Measurements from ENCODE around the gene DDX39B.

DDX39B gene

GRCh38 chr6:31575335-31575901 is 33.6 kb upstream of the DDX39B start, which contains the start of gene TNF:
Gene TNF, plus strand, starts transcription at chr6:31575565. Its CDS starts 177 bp downstream, at chr6:31575742.
- H3K36me3 ChIP-seq (ENCODE audit: control insufficient read depth, insufficient read depth, low read length) = no peaks in the 10 kb centered on the region
- no peak within 1 kb of the TSS for H3K27ac ChIP-seq (ENCODE audit: insufficient read depth, low read depth, low read length, poor library complexity, severe bottlenecking)
- WGBS, 2 experiments = 91% methylated on average over 19 of the region's 19 CpGs
- H3K27me3 ChIP-seq (ENCODE audit: control insufficient read depth, insufficient read depth, low read length, poor library complexity, severe bottlenecking) = peaks cover 4% of the 10 kb centered on the region
- no peak within 1 kb of the TSS for H3K4me3 ChIP-seq (ENCODE audit: insufficient read depth, low read depth, low read length)
- H3K9me3 ChIP-seq (ENCODE audit: control insufficient read depth, low read length) = no peaks in the 10 kb centered on the region
- H3K4me1 ChIP-seq (ENCODE audit: control insufficient read depth, insufficient read depth, low read length) = peaks cover 4% of the 10 kb centered on the region

- Histone ChIP-seq H3K9me3 (ENCODE audit: control insufficient read depth, low read length) (no peaks in the 10 kb centered on the region), H3K36me3 (ENCODE audit: control insufficient read depth, insufficient read depth, low read length) (no peaks in the 10 kb centered on the region), H3K4me1 (ENCODE audit: control insufficient read depth, insufficient read depth, low read length) (no peaks in the 10 kb centered on the region), H3K27ac (ENCODE audit: insufficient read depth, low read depth, low read length, poor library complexity, severe bottlenecking) (no peak overlapping the region), H3K4me3 (ENCODE audit: insufficient read depth, low read depth, low read length) (no peak overlapping the region), H3K27me3 (ENCODE audit: control insufficient read depth, insufficient read depth, low read length, poor library complexity, severe bottlenecking) (no peaks in the 10 kb centered on the region)
- 89 to 91% methylated on average over 14 of the region's 14 CpGs for WGBS, 2 experiments
Observed at GRCh38 chr6:31574106-31575061, 32.6 kb upstream of the DDX39B start.

- WGBS, 2 experiments = 90 to 94% methylated on average over 9 of the region's 9 CpGs
- Histone ChIP-seq H3K27ac (ENCODE audit: insufficient read depth, low read depth, low read length, poor library complexity, severe bottlenecking) (no peak overlapping the region), H3K9me3 (ENCODE audit: control insufficient read depth, low read length) (no peaks in the 10 kb centered on the region), H3K27me3 (ENCODE audit: control insufficient read depth, insufficient read depth, low read length, poor library complexity, severe bottlenecking) (no peaks in the 10 kb centered on the region), H3K4me3 (ENCODE audit: insufficient read depth, low read depth, low read length) (no peak overlapping the region), H3K4me1 (ENCODE audit: control insufficient read depth, insufficient read depth, low read length) (no peaks in the 10 kb centered on the region), H3K36me3 (ENCODE audit: control insufficient read depth, insufficient read depth, low read length) (no peaks in the 10 kb centered on the region)
Observed at GRCh38 chr6:31573239-31574105, 31.7 kb upstream of the DDX39B start.

- H3K27ac ChIP-seq (ENCODE audit: insufficient read depth, low read depth, low read length, poor library complexity, severe bottlenecking) = no peak within 1 kb of the TSS
Observed at GRCh38 chr6:31572041-31572911, 30.5 kb upstream of the DDX39B start, which contains the start of gene LTA. Gene LTA, plus strand, starts transcription at chr6:31572289. Its CDS starts 454 bp downstream, at chr6:31572743.

GRCh38 chr6:31569861-31570536 is 28.2 kb upstream of the DDX39B start:
- no peaks in the 10 kb centered on the region for H3K4me1 ChIP-seq (ENCODE audit: control insufficient read depth, insufficient read depth, low read length)
- H3K27me3 ChIP-seq (ENCODE audit: control insufficient read depth, insufficient read depth, low read length, poor library complexity, severe bottlenecking) = no peaks in the 10 kb centered on the region
- H3K9me3 ChIP-seq (ENCODE audit: control insufficient read depth, low read length) = no peaks in the 10 kb centered on the region
- H3K36me3 ChIP-seq (ENCODE audit: control insufficient read depth, insufficient read depth, low read length) = no peaks in the 10 kb centered on the region
- no CpG with 5 or more reads among the region's 1 CpG for WGBS, 2 experiments
- no peak overlapping the region for H3K4me3 ChIP-seq (ENCODE audit: insufficient read depth, low read depth, low read length)
- no peak overlapping the region for H3K27ac ChIP-seq (ENCODE audit: insufficient read depth, low read depth, low read length, poor library complexity, severe bottlenecking)

More at GRCh38 chr6:31572041-31572911, 30.5 kb upstream of the DDX39B start, which contains the start of gene LTA:
- Histone ChIP-seq H3K4me3 (ENCODE audit: insufficient read depth, low read depth, low read length) (no peak within 1 kb of the TSS), H3K4me1 (ENCODE audit: control insufficient read depth, insufficient read depth, low read length) (no peaks in the 10 kb centered on the region), H3K36me3 (ENCODE audit: control insufficient read depth, insufficient read depth, low read length) (no peaks in the 10 kb centered on the region), H3K9me3 (ENCODE audit: control insufficient read depth, low read length) (no peaks in the 10 kb centered on the region), H3K27me3 (ENCODE audit: control insufficient read depth, insufficient read depth, low read length, poor library complexity, severe bottlenecking) (no peaks in the 10 kb centered on the region)
- 92 to 94% methylated on average over 27 of the region's 27 CpGs for WGBS, 2 experiments

- H3K9me3 ChIP-seq (ENCODE audit: control insufficient read depth, low read length) = no peaks in the 10 kb centered on the region
- WGBS, 2 experiments = 90 to 92% methylated on average over 3 of the region's 3 CpGs
- H3K36me3 ChIP-seq (ENCODE audit: control insufficient read depth, insufficient read depth, low read length) = no peaks in the 10 kb centered on the region
Observed at GRCh38 chr6:31568537-31568961, 26.7 kb upstream of the DDX39B start.

GRCh38 chr6:31567531-31568370 is 25.9 kb upstream of the DDX39B start:
- WGBS, 2 experiments = 55 to 58% methylated on average over 9 of the region's 9 CpGs
- Histone ChIP-seq H3K36me3 (ENCODE audit: control insufficient read depth, insufficient read depth, low read length) (no peaks in the 10 kb centered on the region), H3K4me3 (ENCODE audit: insufficient read depth, low read depth, low read length) (no peak overlapping the region), H3K27me3 (ENCODE audit: control insufficient read depth, insufficient read depth, low read length, poor library complexity, severe bottlenecking) (no peaks in the 10 kb centered on the region), H3K9me3 (ENCODE audit: control insufficient read depth, low read length) (no peaks in the 10 kb centered on the region), H3K4me1 (ENCODE audit: control insufficient read depth, insufficient read depth, low read length) (no peaks in the 10 kb centered on the region), H3K27ac (ENCODE audit: insufficient read depth, low read depth, low read length, poor library complexity, severe bottlenecking) (no peak overlapping the region)

More at GRCh38 chr6:31568537-31568961, 26.7 kb upstream of the DDX39B start:
- Histone ChIP-seq H3K27ac (ENCODE audit: insufficient read depth, low read depth, low read length, poor library complexity, severe bottlenecking) (no peak overlapping the region), H3K4me3 (ENCODE audit: insufficient read depth, low read depth, low read length) (no peak overlapping the region), H3K27me3 (ENCODE audit: control insufficient read depth, insufficient read depth, low read length, poor library complexity, severe bottlenecking) (no peaks in the 10 kb centered on the region), H3K4me1 (ENCODE audit: control insufficient read depth, insufficient read depth, low read length) (no peaks in the 10 kb centered on the region)

- H3K9me3 ChIP-seq (ENCODE audit: control insufficient read depth, low read length) = no peaks in the 10 kb centered on the region
- no peaks in the 10 kb centered on the region for H3K27me3 ChIP-seq (ENCODE audit: control insufficient read depth, insufficient read depth, low read length, poor library complexity, severe bottlenecking)
- H3K27ac ChIP-seq (ENCODE audit: insufficient read depth, low read depth, low read length, poor library complexity, severe bottlenecking) = no peak overlapping the region
- no peak overlapping the region for H3K4me3 ChIP-seq (ENCODE audit: insufficient read depth, low read depth, low read length)
- peaks cover 7% of the 10 kb centered on the region for H3K36me3 ChIP-seq (ENCODE audit: control insufficient read depth, insufficient read depth, low read length)
- H3K4me1 ChIP-seq (ENCODE audit: control insufficient read depth, insufficient read depth, low read length) = no peaks in the 10 kb centered on the region
Observed at GRCh38 chr6:31560697-31561058, 18.9 kb upstream of the DDX39B start.
